Lung (tissue), 12 donors: ENCODE data around the gene ROBO1. TPM values are rescaled to one million over a fixed set of nuclear protein-coding genes. Genes with fewer than 3 reads are reported as not detected.

ENCODE experiments used
- ATAC-seq: fragments of 200-7000 bp; cut with Tn5 transposase; one replicate; pipeline ENCODE4 v1.9.1; 2020; ENCODE audit warnings: moderate number of reproducible peaks; ENCODE audit not compliant: insufficient read depth, low FRiP score
- DNase-seq, 3 donors: peaks; one replicate each; pipeline ENCODE4 v3.0.0-alpha.2; 2013 to 2017
- H3K27ac ChIP-seq, 2 donors: one replicate each; pipeline ENCODE4 v1.5.1; 2013; ENCODE audit warnings: mild to moderate bottlenecking in 2 of 2, moderate library complexity in 2 of 2, control low read depth in 1 of 2, inconsistent platforms in 1 of 2, low read depth in 1 of 2, low read length in 1 of 2
- H3K27me3 ChIP-seq, 3 donors: one replicate each; pipeline ENCODE4 v1.5.1; 2013; ENCODE audit warnings: low read length in 2 of 3; ENCODE audit not compliant: control insufficient read depth in 3 of 3, insufficient read depth in 3 of 3
- H3K36me3 ChIP-seq, 4 donors: one replicate each; pipeline ENCODE4 v1.5.1; 2013; ENCODE audit warnings: low read length in 4 of 4, mild to moderate bottlenecking in 1 of 4, moderate library complexity in 1 of 4; ENCODE audit not compliant: control insufficient read depth in 4 of 4, insufficient read depth in 4 of 4
- H3K4me1 ChIP-seq, 5 donors: one replicate each; pipeline ENCODE4 v1.5.1; 2013; ENCODE audit warnings: low read length in 5 of 5, mild to moderate bottlenecking in 2 of 5, moderate library complexity in 1 of 5; ENCODE audit not compliant: control insufficient read depth in 5 of 5, insufficient read depth in 5 of 5
- H3K4me3 ChIP-seq: one replicate; pipeline ENCODE4 v1.5.1; 2013; ENCODE audit warnings: mild to moderate bottlenecking, control low read depth, moderate library complexity
- H3K9ac ChIP-seq, 2 donors: one replicate each; pipeline ENCODE4 v1.5.1; 2013; ENCODE audit warnings: low read length in 2 of 2, control low read depth in 1 of 2; ENCODE audit not compliant: insufficient read depth in 1 of 2
- H3K9me3 ChIP-seq, 4 donors: one replicate each; pipeline ENCODE4 v1.5.1; 2013; ENCODE audit warnings: low read length in 3 of 4, mild to moderate bottlenecking in 1 of 4, moderate library complexity in 1 of 4; ENCODE audit not compliant: control insufficient read depth in 4 of 4, insufficient read depth in 3 of 4
- CTCF ChIP-seq: IDR thresholded peaks from 2 replicates; pipeline ENCODE4 v1.5.1; 2012; ENCODE audit warnings: mild to moderate bottlenecking; ENCODE audit errors: control extremely low read depth, extremely low read depth
- WGBS, 2 donors: extraction: QIAGEN DNeasy Blood & Tissue Kit; methylation state at CpG; one replicate each; pipeline ENCODE4 v1.1.7; 2013; 5-methylcytosine and 5-hydroxymethylcytosine counted together
- polyA plus RNA-seq, 2 donors: library from polyadenylated mRNA; stranded (reverse); fragments of 200-250 nt; gene quantifications; one replicate each; pipeline ENCODE4 v1.2.1, GENCODE V29; 2013
- total RNA-seq, 2 donors: library from RNA; depleted of rRNA in 1 of 2; stranded (reverse); fragments of >200 nt in 1 of 2; gene quantifications; one replicate each; pipeline ENCODE4 v1.2.1, GENCODE V29; 2014 to 2021
- donor health status: control.
- donor health status: control.
- donor health status: Bipolar disorder and iron deficiency.
- donor health status: healthy.
- donor health status: DM: yes; HTN: yes; CAD: no.

Gene ROBO1
- total and polyA plus RNA-seq, 4 donors = 2.6 to 72.6 (median 15.7) TPM

DNA sequence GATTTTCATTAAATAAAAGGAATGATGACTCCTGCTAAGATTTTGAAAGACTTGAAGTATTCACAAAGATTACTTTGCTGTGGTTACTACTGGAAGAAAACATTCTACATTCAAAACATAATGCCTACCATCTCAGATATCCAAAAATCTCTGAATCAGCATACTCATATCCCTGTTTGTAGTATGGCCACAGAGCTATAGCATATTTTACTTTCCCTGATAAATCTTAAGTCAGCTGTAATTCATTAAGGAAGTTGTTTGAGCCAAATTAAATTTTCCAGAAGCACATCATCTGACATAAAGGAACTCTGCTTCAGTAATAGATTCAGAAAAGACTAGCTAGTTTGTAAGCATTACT lies 942.0 kb downstream of the ROBO1 start:
- Histone ChIP-seq H3K9ac (no peak overlapping the region), H3K27ac (no peak overlapping the region), H3K4me1 (peaks cover 0 to 4% (median 0%) of the 10 kb centered on the region in 5 donors), H3K27me3 (no peaks in the 10 kb centered on the region), H3K9me3 (no peaks in the 10 kb centered on the region), H3K4me3 (no peak overlapping the region), H3K36me3 (no peaks in the 10 kb centered on the region)
- no peak for DNase-seq
- no peak for TF ChIP-seq CTCF
- no peak for ATAC-seq

GRCh38 chr3:78825118-78825857 lies 942.5 kb downstream of the ROBO1 start:
- DNase-seq = no peak
- no peak for ATAC-seq
- TF ChIP-seq CTCF = no peak
- Histone ChIP-seq H3K9me3 (no peaks in the 10 kb centered on the region), H3K4me3 (no peak overlapping the region), H3K27me3 (no peaks in the 10 kb centered on the region), H3K36me3 (no peaks in the 10 kb centered on the region), H3K4me1 (peaks cover 0 to 9% (median 0%) of the 10 kb centered on the region in 5 donors), H3K27ac (no peak overlapping the region), H3K9ac (no peak overlapping the region)
- WGBS, 2 donors = 73 to 74% methylated on average over 5 of the region's 5 CpGs

GRCh38 chr3:78823859-78824258 lies 943.9 kb downstream of the ROBO1 start:
- Histone ChIP-seq H3K4me3 (no peak overlapping the region), H3K9me3 (no peaks in the 10 kb centered on the region), H3K27me3 (no peaks in the 10 kb centered on the region), H3K27ac (no peak overlapping the region), H3K4me1 (peaks cover 0 to 10% (median 0%) of the 10 kb centered on the region in 5 donors), H3K9ac (no peak overlapping the region), H3K36me3 (no peaks in the 10 kb centered on the region)
- ATAC-seq (no peak), DNase-seq (no peak)
- WGBS, 2 donors = 68 to 69% methylated on average over 1 of the region's 1 CpG
- TF ChIP-seq CTCF = no peak

- ATAC-seq = no peak
- DNase-seq = no peak
- Histone ChIP-seq H3K9ac (no peak overlapping the region), H3K9me3 (peaks cover 0 to 1% (median 0%) of the 10 kb centered on the region in 4 donors), H3K4me3 (no peak overlapping the region), H3K4me1 (peaks cover 0 to 10% (median 0%) of the 10 kb centered on the region in 5 donors), H3K36me3 (peaks cover 0 to 1% (median 0%) of the 10 kb centered on the region in 4 donors), H3K27me3 (no peaks in the 10 kb centered on the region), H3K27ac (no peak overlapping the region)
- WGBS, 2 donors = 84 to 94% methylated on average over 4 of the region's 4 CpGs
- TF ChIP-seq CTCF = no peak
These were observed 944.4 kb downstream of the ROBO1 start for GRCh38 chr3:78823434-78823833.
